IMR-90 (cell line): Measurements from ENCODE around the gene GARS1. TPM values are rescaled to one million over a fixed set of nuclear protein-coding genes. Genes with fewer than 3 reads are reported as not detected.

Experiments
- ATAC-seq: fragments of 200-7000 bp; cut with Tn5 transposase; 2 replicates; pipeline ENCODE4 v1.9.1; 2020; ENCODE audit warnings: low read depth, mild to moderate bottlenecking, moderate library complexity
- BruUV-seq: library from RNA; stranded (reverse); fragments of 400-500 nt; replicated peaks from 2 replicates; lab custom pipeline; 2021; lab: Mats Ljungman, UMichigan
- CTCF ChIA-PET: fragments of 300-600 bp; formaldehyde crosslinking; extraction: SDS; loops from one replicate; lab custom pipeline; 2021; ENCODE audit warnings: antibody characterized with exemption; lab: Yijun Ruan, JAX
- POLR2A ChIA-PET: fragments of 300-600 bp; sonication (Branson Sonifier 250); formaldehyde crosslinking; loops from one replicate; lab custom pipeline; 2022; ENCODE audit warnings: antibody characterized with exemption; ENCODE audit not compliant: unreplicated experiment; lab: Charles Lee
- DNase-seq: peaks from one replicate; pipeline ENCODE4 v3.0.0; 2013
- H2AFZ ChIP-seq: replicated peaks from 2 replicates; pipeline ENCODE3; 2013; ENCODE audit warnings: low read length, mild to moderate bottlenecking; ENCODE audit not compliant: poor library complexity
- H2AK5ac ChIP-seq: 2 replicates; pipeline ENCODE4 v1.6.1; 2013; ENCODE audit warnings: low read depth, low read length, inconsistent platforms
- H2AK9ac ChIP-seq: replicated peaks from 2 replicates; pipeline ENCODE3; 2013; ENCODE audit warnings: mild to moderate bottlenecking, low read depth, low read length, moderate library complexity; ENCODE audit not compliant: poor library complexity
- H2BK120ac ChIP-seq: 2 replicates; pipeline ENCODE4 v1.6.1; 2013; ENCODE audit warnings: low read depth, low read length, inconsistent platforms
- H2BK15ac ChIP-seq: 3 replicates; pipeline ENCODE4 v1.6.1; 2013; ENCODE audit warnings: low read depth, low read length, inconsistent platforms
- H2BK20ac ChIP-seq: 2 replicates; pipeline ENCODE4 v1.6.1; 2013; ENCODE audit warnings: low read depth, mild to moderate bottlenecking, inconsistent platforms, low read length, moderate library complexity
- H2BK5ac ChIP-seq: 2 replicates; pipeline ENCODE4 v1.6.1; 2013; ENCODE audit warnings: mild to moderate bottlenecking, low read depth, low read length, inconsistent platforms; ENCODE audit not compliant: poor library complexity, severe bottlenecking
- H3K14ac ChIP-seq: replicated peaks from 2 replicates; pipeline ENCODE4 v1.6.1; 2013; ENCODE audit warnings: low read depth, low read length, inconsistent platforms
- H3K18ac ChIP-seq: 2 replicates; pipeline ENCODE4 v1.6.1; 2013; ENCODE audit warnings: low read depth, low read length, control low read depth
- H3K23ac ChIP-seq: 2 replicates; pipeline ENCODE4 v1.6.1; 2013; ENCODE audit warnings: low read depth, low read length, inconsistent platforms
- H3K27ac ChIP-seq: 2 replicates; pipeline ENCODE4 v1.5.1; 2013; ENCODE audit warnings: mild to moderate bottlenecking, control low read depth, low read length; ENCODE audit not compliant: insufficient read depth
- H3K27me3 ChIP-seq: 2 replicates; pipeline ENCODE4 v1.6.1; 2013; ENCODE audit warnings: low read length; ENCODE audit not compliant: control insufficient read depth, insufficient read depth
- H3K36me3 ChIP-seq: 2 replicates; pipeline ENCODE4 v1.6.1; 2013; ENCODE audit warnings: low read length, mixed read lengths; ENCODE audit not compliant: control insufficient read depth, insufficient read depth
- H3K4ac ChIP-seq: 2 replicates; pipeline ENCODE4 v1.6.1; 2013; ENCODE audit warnings: low read depth, low read length, inconsistent platforms
- H3K4me1 ChIP-seq: 2 replicates; pipeline ENCODE4 v1.6.1; 2013; ENCODE audit warnings: low read length, mixed read lengths; ENCODE audit not compliant: control insufficient read depth, insufficient read depth
- H3K4me2 ChIP-seq: 2 replicates; pipeline ENCODE4 v1.6.1; 2013; ENCODE audit warnings: low read depth, mild to moderate bottlenecking, control low read depth, low read length, moderate library complexity
- H3K4me3 ChIP-seq: 2 replicates; pipeline ENCODE4 v1.5.1; 2013; ENCODE audit warnings: low read depth, mild to moderate bottlenecking, control low read depth, low read length, moderate library complexity; ENCODE audit not compliant: insufficient read depth
- H3K56ac ChIP-seq: 2 replicates; pipeline ENCODE4 v1.6.1; 2013; ENCODE audit warnings: low read length, inconsistent platforms; ENCODE audit not compliant: insufficient read depth; ENCODE audit errors: extremely low read depth
- H3K79me1 ChIP-seq, 2 experiments: 2 replicates each; pipeline ENCODE4 v1.6.1; 2013; ENCODE audit warnings: low read length in 2 of 2, inconsistent platforms in 1 of 2, low read depth in 1 of 2
- H3K9ac ChIP-seq: 2 replicates; pipeline ENCODE4 v1.6.1; 2013; ENCODE audit warnings: low read depth, low read length, control low read depth
- H3K9me1 ChIP-seq: 2 replicates; pipeline ENCODE4 v1.6.1; 2013; ENCODE audit warnings: low read length, inconsistent platforms; ENCODE audit not compliant: insufficient read depth
- H3K9me3 ChIP-seq: 2 replicates; pipeline ENCODE4 v1.6.1; 2013; ENCODE audit warnings: low read length; ENCODE audit not compliant: control insufficient read depth, insufficient read depth
- H4K20me1 ChIP-seq: 2 replicates; pipeline ENCODE4 v1.6.1; 2013; ENCODE audit warnings: low read length, inconsistent platforms; ENCODE audit not compliant: insufficient read depth
- H4K5ac ChIP-seq: 2 replicates; pipeline ENCODE4 v1.6.1; 2013; ENCODE audit warnings: mild to moderate bottlenecking, low read depth, low read length, control low read depth
- H4K8ac ChIP-seq, 2 experiments: 2 replicates each; pipeline ENCODE4 v1.6.1; 2013; ENCODE audit warnings: low read depth in 2 of 2, low read length in 2 of 2, control low read depth in 1 of 2, inconsistent platforms in 1 of 2
- H4K91ac ChIP-seq: 2 replicates; pipeline ENCODE4 v1.6.1; 2013; ENCODE audit warnings: low read depth, low read length, inconsistent platforms; ENCODE audit not compliant: insufficient read depth
- CEBPB ChIP-seq: IDR thresholded peaks from 2 replicates; pipeline ENCODE4 v1.6.1; 2012; ENCODE audit warnings: low read depth, low read length, improper control_type of control experiment
- WGBS, 2 experiments: methylation state at CpG; one replicate each; pipeline versions ENCODE4 v1.1.5 to v1.1.7; 2013; ENCODE audit warnings: missing lambda C conversion rate in 2 of 2; ENCODE audit not compliant: insufficient read length in 1 of 2; ENCODE audit errors: extremely low coverage in 2 of 2; 5-methylcytosine and 5-hydroxymethylcytosine counted together
- dilution Hi-C: fragments of 300-500 bp; cut with HindIII; formaldehyde crosslinking; loops from one replicate; pipeline ENCODE4 v1.14.3; 2018; ENCODE audit warnings: low sequenced_read_pairs; ENCODE audit not compliant: unreplicated experiment
- in situ Hi-C: fragments of 300-500 bp; cut with MboI; formaldehyde crosslinking; loops from 3 replicates; pipeline ENCODE4 v1.14.3; 2019; ENCODE audit warnings: low sequenced_read_pairs, inconsistent platforms, mixed read lengths
- intact Hi-C: fragments of 100-400 bp; cut with micrococcal nuclease; formaldehyde crosslinking; loops from 2 replicates; pipeline ENCODE4 v1.10.0; 2022
- polyA plus RNA-seq, 3 experiments: library from polyadenylated mRNA; depleted of rRNA; stranded (reverse); fragments of >200 nt; gene quantifications; 2 replicates each; pipeline ENCODE4 v1.2.3, GENCODE V29; 2012; ENCODE audit warnings: low replicate concordance in 1 of 3
- total RNA-seq: library from RNA; depleted of rRNA; stranded (reverse); fragments of >200 nt; gene quantifications from 2 replicates; pipeline ENCODE4 v1.2.3, GENCODE V29; 2012

The GARS1 gene
- total and polyA plus RNA-seq, 2 of the 4 experiments (the other 2 are of a cell fraction): 105 to 551 TPM

GRCh38 chr7:30681815-30682211, 87.1 kb downstream of the GARS1 start:
- Histone ChIP-seq H3K27ac (no peak overlapping the region), H3K79me1 (no peaks in the 10 kb centered on the region), H2BK5ac (no peak overlapping the region), H3K56ac (no peak overlapping the region), H3K4me1 (no peaks in the 10 kb centered on the region), H3K9me3 (no peaks in the 10 kb centered on the region), H2BK120ac (no peak overlapping the region), H3K18ac (no peak overlapping the region), H3K9me1 (no peaks in the 10 kb centered on the region; the same call in 1 of the 2 replicates), H4K91ac (no peak overlapping the region), H3K4me3 (no peak overlapping the region), H2BK20ac (no peak overlapping the region), H3K14ac (no peak overlapping the region), H2AFZ (peak overlapping the region; percentile 67), H4K5ac (no peak overlapping the region), H2BK15ac (no peak overlapping the region), H2AK9ac (no peak overlapping the region), H3K9ac (no peak overlapping the region), H3K36me3 (no peaks in the 10 kb centered on the region), H2AK5ac (no peak overlapping the region), H3K4ac (no peak overlapping the region), H4K20me1 (no peaks in the 10 kb centered on the region), H3K27me3 (peaks cover 81% of the 10 kb centered on the region), H4K8ac (no peak overlapping the region), H3K4me2 (peak overlapping the region; percentile 13; the same call in 1 of the 2 replicates), H3K23ac (no peak overlapping the region)
- in situ Hi-C loops: no loop called here
- ChIA-PET CTCF (interaction anchor here (1.0 kb wide), 1 partner anchor 8 kb away, joined by 3 read pairs; no protein-coding TSS in a partner anchor), POLR2A (no interaction called here)
- intact Hi-C loops: no loop called here
- ATAC-seq: peak; percentile 12
- DNase-seq: no peak
- no peak for TF ChIP-seq CEBPB
- dilution Hi-C loops: no loop called here
- WGBS, 2 experiments: 2% methylated on average over 30 of the region's 40 CpGs; no CpG with 5 or more reads in 1 of the 2 experiments
- no TSS peak for BruUV-seq
